Measurements from ENCODE around the gene CACNB4.

The CACNB4 gene

DNA sequence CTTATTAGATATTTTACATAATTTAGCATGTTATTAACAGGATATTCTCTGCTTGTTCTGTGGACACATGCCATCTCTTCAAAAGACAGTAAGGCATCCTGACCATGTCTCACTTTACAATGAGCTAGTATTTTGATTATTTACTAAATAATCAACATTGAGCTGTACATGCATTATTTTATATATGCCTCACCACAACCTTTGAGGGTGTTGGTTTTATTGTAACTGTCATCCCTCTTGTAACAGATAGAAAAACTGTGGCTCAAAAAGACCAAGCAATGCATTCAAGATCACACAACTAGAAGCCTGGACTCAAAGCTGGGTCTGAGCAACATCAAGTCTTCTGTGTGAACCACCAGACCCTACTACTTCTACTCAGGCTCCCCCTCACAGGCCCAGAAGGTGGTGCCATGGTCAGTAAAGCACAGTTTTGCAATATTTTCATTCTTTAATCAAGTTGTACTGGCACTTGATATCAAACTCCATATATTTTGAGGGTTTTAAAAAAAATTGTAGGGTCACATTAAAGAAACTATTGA is 165.5 kb downstream of the CACNB4 start:
- Histone ChIP-seq H3K4me3 (ENCODE audit: low read depth in 1 of 5, low read length in 5 of 5) (no peak overlapping the region), H3K4me1 (ENCODE audit: control insufficient read depth in 5 of 5, insufficient read depth in 5 of 5, low read length in 5 of 5) (peaks cover 0 to 13% (median 9%) of the 10 kb centered on the region in 5 donors), H3K9me3 (ENCODE audit: control insufficient read depth in 5 of 5, low read length in 5 of 5) (no peaks in the 10 kb centered on the region), H3K9ac (ENCODE audit: low read length in 5 of 5) (no peak overlapping the region), H3K36me3 (ENCODE audit: control insufficient read depth in 5 of 5, insufficient read depth in 5 of 5, low read length in 5 of 5) (no peaks in the 10 kb centered on the region), H3K27me3 (ENCODE audit: control insufficient read depth in 5 of 5, insufficient read depth in 4 of 5, low read length in 5 of 5) (no peaks in the 10 kb centered on the region), H3K27ac (ENCODE audit: low read depth, low read length) (no peak overlapping the region)

DNA sequence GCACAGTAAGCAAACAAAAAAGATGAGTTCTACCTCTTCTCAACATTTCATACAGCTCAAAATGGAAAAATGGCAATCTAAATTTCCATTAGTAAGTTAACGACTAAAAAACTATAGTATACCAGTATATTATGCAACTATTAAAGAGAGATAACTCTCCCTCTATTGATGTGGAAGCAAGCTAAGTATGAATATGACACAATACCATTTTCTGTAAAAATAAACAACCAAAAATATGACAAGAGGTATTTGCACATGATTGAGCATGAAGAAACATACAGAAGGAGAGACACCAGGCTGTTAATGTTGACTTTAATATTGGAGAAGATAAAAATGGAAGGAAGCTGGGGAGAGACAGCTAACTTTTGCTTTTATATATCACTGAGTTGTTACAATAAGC is 167.1 kb downstream of the CACNB4 start:
- no peak overlapping the region for H3K4me3 ChIP-seq (ENCODE audit: low read depth in 1 of 5, low read length in 5 of 5)
- peaks cover 0 to 13% (median 9%) of the 10 kb centered on the region in 5 donors for H3K4me1 ChIP-seq (ENCODE audit: control insufficient read depth in 5 of 5, insufficient read depth in 5 of 5, low read length in 5 of 5)
- H3K9me3 ChIP-seq (ENCODE audit: control insufficient read depth in 5 of 5, low read length in 5 of 5), result no peaks in the 10 kb centered on the region
- no peak overlapping the region for H3K9ac ChIP-seq (ENCODE audit: low read length in 5 of 5)
- H3K27me3 ChIP-seq (ENCODE audit: control insufficient read depth in 5 of 5, insufficient read depth in 4 of 5, low read length in 5 of 5), result no peaks in the 10 kb centered on the region
- H3K36me3 ChIP-seq (ENCODE audit: control insufficient read depth in 5 of 5, insufficient read depth in 5 of 5, low read length in 5 of 5), result no peaks in the 10 kb centered on the region
- H3K27ac ChIP-seq (ENCODE audit: low read depth, low read length), result no peak overlapping the region

DNA sequence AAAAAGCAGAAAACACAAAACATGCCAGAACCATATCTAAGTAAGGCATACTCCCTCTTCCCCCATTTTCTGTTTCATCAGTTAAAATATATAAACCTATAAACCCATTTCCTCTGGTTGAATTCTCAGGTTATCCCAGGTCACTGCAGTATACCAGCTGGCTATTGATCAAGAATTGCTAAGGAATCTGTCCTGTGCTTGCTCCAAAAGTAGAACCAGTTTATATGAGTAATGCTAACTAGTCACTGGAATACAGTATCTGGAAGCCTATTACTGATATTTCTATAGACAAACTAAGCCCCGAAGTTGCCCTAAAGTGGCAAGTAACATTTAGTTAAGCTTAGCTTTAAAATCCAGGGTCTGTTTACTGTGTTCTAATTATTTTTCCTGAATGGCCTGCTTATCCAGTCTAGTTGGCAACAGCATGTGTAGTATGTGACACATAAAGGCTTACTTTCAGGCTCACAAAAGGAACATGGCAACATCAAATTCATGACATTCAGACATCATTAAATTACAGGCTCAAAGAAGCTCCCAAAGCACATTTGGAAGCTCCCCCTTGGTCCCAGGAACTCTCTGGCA is 167.7 kb downstream of the CACNB4 start:
- H3K4me1 ChIP-seq (ENCODE audit: control insufficient read depth in 5 of 5, insufficient read depth in 5 of 5, low read length in 5 of 5), result peaks cover 0 to 12% (median 9%) of the 10 kb centered on the region in 5 donors
- no peak overlapping the region for H3K9ac ChIP-seq (ENCODE audit: low read length in 5 of 5)
- H3K9me3 ChIP-seq (ENCODE audit: control insufficient read depth in 5 of 5, low read length in 5 of 5), result no peaks in the 10 kb centered on the region
- H3K36me3 ChIP-seq (ENCODE audit: control insufficient read depth in 5 of 5, insufficient read depth in 5 of 5, low read length in 5 of 5), result no peaks in the 10 kb centered on the region
- no peak overlapping the region for H3K27ac ChIP-seq (ENCODE audit: low read depth, low read length)
- no peak overlapping the region for H3K4me3 ChIP-seq (ENCODE audit: low read depth in 1 of 5, low read length in 5 of 5)
- H3K27me3 ChIP-seq (ENCODE audit: control insufficient read depth in 5 of 5, insufficient read depth in 4 of 5, low read length in 5 of 5), result no peaks in the 10 kb centered on the region

DNA sequence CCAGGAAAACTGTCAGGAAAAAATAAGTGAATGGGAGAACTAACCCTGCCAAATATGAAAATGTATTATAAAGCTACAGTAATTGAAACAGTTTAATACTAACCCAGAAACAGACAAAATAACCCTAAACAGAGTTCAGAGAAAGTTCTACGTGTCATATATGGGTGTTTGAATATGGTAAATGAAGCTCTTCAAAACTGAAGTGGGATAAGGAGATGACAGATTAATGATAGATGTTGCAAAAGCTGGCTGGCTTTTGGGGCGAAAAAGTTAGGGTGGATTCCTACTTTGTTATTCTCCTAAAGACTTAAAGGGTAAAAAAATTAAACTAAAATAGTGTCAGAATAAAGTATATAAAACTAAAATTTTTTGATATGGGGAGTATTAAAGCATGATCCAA is 168.8 kb downstream of the CACNB4 start:
- Histone ChIP-seq H3K27ac (ENCODE audit: low read depth, low read length) (no peak overlapping the region), H3K4me3 (ENCODE audit: low read depth in 1 of 5, low read length in 5 of 5) (no peak overlapping the region), H3K27me3 (ENCODE audit: control insufficient read depth in 5 of 5, insufficient read depth in 4 of 5, low read length in 5 of 5) (no peaks in the 10 kb centered on the region), H3K4me1 (ENCODE audit: control insufficient read depth in 5 of 5, insufficient read depth in 5 of 5, low read length in 5 of 5) (peaks cover 0 to 12% (median 9%) of the 10 kb centered on the region in 5 donors), H3K9me3 (ENCODE audit: control insufficient read depth in 5 of 5, low read length in 5 of 5) (no peaks in the 10 kb centered on the region), H3K36me3 (ENCODE audit: control insufficient read depth in 5 of 5, insufficient read depth in 5 of 5, low read length in 5 of 5) (no peaks in the 10 kb centered on the region), H3K9ac (ENCODE audit: low read length in 5 of 5) (no peak overlapping the region)

DNA sequence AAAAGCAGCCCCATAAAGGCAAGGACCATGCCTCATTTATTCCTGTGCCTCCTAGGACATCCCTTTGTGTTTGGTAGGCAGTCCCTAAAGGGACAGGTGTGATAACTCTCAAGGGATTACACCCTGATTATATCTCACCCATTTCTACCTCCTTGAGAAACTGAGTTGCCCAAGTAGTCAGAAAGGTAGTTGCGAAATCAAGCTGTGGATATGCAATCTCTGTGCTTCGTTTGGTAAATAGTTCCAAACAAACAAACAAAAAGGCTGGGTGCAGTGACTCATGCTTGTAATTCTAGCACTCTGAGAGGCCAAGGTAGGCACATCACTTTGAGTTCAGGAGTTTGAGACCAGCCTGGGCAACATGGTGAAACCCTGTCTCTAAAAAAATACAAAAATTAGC is 170.5 kb downstream of the CACNB4 start:
- Histone ChIP-seq H3K36me3 (ENCODE audit: control insufficient read depth in 5 of 5, insufficient read depth in 5 of 5, low read length in 5 of 5) (no peaks in the 10 kb centered on the region), H3K9me3 (ENCODE audit: control insufficient read depth in 5 of 5, low read length in 5 of 5) (no peaks in the 10 kb centered on the region), H3K9ac (ENCODE audit: low read length in 5 of 5) (no peak overlapping the region), H3K4me3 (ENCODE audit: low read depth in 1 of 5, low read length in 5 of 5) (no peak overlapping the region), H3K27me3 (ENCODE audit: control insufficient read depth in 5 of 5, insufficient read depth in 4 of 5, low read length in 5 of 5) (no peaks in the 10 kb centered on the region), H3K4me1 (ENCODE audit: control insufficient read depth in 5 of 5, insufficient read depth in 5 of 5, low read length in 5 of 5) (peaks cover 0 to 16% (median 14%) of the 10 kb centered on the region in 5 donors), H3K27ac (ENCODE audit: low read depth, low read length) (no peak overlapping the region)

DNA sequence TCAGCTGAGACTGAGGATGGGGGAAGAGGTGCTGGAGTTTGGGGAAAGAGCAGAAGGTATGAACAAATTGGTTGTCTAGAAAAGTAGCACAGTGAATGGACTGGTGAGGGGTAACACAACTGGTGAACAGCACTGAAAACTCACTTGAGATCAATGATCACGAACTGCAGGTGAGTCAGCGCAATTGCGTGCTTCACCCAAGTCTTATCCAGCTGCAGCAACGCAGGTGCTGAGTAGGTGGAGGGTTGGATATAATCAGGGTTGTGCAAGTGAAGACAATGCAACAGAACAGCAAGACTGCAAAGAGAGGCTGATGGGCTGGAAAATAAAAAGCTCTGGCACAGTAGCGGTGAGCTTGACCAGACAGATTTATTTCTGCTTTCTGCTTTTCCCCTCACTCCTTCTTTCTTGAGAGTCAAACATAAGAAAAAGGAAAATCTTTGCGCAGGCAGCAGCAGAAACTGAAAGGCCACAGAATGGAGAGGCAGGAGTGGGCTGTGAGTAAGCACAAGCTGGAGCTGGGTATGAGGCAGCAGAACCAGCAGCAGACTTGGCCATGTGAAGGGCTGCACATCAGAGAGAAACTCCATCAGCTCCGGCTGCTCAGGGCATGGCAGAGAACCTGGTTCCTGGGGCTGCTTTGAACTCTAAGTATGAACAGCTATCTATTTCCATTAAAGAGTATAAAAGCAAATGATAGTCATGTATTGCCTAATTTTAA is 171.2 kb downstream of the CACNB4 start:
- Histone ChIP-seq H3K4me1 (ENCODE audit: control insufficient read depth in 5 of 5, insufficient read depth in 5 of 5, low read length in 5 of 5) (peaks cover 3 to 23% (median 21%) of the 10 kb centered on the region in 5 donors), H3K27me3 (ENCODE audit: control insufficient read depth in 5 of 5, insufficient read depth in 4 of 5, low read length in 5 of 5) (no peaks in the 10 kb centered on the region), H3K4me3 (ENCODE audit: low read depth in 1 of 5, low read length in 5 of 5) (no peak overlapping the region)

DNA sequence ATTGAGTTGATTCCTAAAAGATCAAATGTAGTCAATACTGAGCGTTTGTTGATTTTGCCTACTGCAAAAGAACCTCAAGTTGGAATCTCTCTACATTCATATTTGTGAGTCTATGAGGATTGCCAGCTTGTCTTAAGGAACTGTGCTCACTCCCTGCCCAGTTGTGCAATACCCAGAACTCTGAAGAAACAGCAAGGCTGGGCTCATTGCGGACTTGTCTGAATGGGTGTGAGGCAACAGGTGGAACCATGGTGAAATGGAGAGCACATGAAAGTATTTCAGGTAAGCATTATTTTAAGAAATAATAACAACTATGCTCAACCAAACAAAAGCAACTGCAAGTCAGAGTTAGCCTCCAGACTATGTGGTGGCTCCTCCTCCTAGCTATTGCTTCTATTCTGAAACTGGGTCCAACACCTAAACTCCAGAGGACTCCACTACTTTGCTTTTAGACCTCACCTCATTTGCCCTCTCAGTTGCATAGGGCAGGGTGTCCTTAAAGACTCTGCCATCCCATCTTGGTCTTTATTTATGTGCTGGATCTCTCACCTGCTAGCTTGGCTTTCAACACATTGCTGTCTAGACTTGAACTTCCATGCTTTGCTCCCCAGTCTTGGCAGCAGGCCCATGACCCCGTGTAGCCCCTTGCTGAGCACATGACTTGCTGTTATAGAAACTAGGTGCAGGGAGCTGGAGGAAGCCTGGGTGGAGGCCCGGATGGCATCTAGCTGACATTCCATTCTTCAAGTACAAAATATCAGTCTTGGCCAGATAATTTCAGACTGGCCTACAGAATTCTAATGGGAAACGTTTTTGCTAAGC is 175.8 kb downstream of the CACNB4 start:
- Histone ChIP-seq H3K27ac (ENCODE audit: low read depth, low read length) (no peak overlapping the region), H3K36me3 (ENCODE audit: control insufficient read depth in 5 of 5, insufficient read depth in 5 of 5, low read length in 5 of 5) (no peaks in the 10 kb centered on the region), H3K9me3 (ENCODE audit: control insufficient read depth in 5 of 5, low read length in 5 of 5) (no peaks in the 10 kb centered on the region), H3K9ac (ENCODE audit: low read length in 5 of 5) (no peak overlapping the region), H3K4me1 (ENCODE audit: control insufficient read depth in 5 of 5, insufficient read depth in 5 of 5, low read length in 5 of 5) (peaks cover 3 to 31% (median 21%) of the 10 kb centered on the region in 5 donors), H3K4me3 (ENCODE audit: low read depth in 1 of 5, low read length in 5 of 5) (peak overlapping the region in 1 of 5 donors; percentile 0), H3K27me3 (ENCODE audit: control insufficient read depth in 5 of 5, insufficient read depth in 4 of 5, low read length in 5 of 5) (no peaks in the 10 kb centered on the region)

More for the DNA sequence above, 171.2 kb downstream of the CACNB4 start:
- H3K9ac ChIP-seq (ENCODE audit: low read length in 5 of 5), result no peak overlapping the region
- H3K27ac ChIP-seq (ENCODE audit: low read depth, low read length), result no peak overlapping the region
- no peaks in the 10 kb centered on the region for H3K9me3 ChIP-seq (ENCODE audit: control insufficient read depth in 5 of 5, low read length in 5 of 5)
- no peaks in the 10 kb centered on the region for H3K36me3 ChIP-seq (ENCODE audit: control insufficient read depth in 5 of 5, insufficient read depth in 5 of 5, low read length in 5 of 5)

DNA sequence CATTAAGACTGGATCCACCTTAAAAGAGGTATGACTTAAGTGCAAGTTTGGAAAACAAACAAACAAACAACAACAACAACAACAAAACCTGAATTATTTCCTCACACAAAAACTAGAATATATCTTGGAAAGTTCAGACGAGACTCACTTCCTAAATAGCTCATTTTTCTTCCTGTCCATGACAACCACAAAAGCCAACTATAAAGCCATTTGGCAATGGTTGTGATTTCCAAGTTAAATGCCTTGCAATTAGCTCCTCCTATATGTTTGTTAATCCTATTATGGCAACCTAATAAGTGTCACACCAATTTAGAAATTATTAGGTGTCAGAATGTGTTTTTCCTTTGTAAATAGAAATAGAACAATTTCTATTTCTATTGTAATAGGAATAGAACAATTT is 179.1 kb downstream of the CACNB4 start:
- H3K27ac ChIP-seq (ENCODE audit: low read depth, low read length), result no peak overlapping the region
- H3K9me3 ChIP-seq (ENCODE audit: control insufficient read depth in 5 of 5, low read length in 5 of 5), result no peaks in the 10 kb centered on the region
- H3K9ac ChIP-seq (ENCODE audit: low read length in 5 of 5), result no peak overlapping the region
- H3K4me3 ChIP-seq (ENCODE audit: low read depth in 1 of 5, low read length in 5 of 5), result no peak overlapping the region
- H3K36me3 ChIP-seq (ENCODE audit: control insufficient read depth in 5 of 5, insufficient read depth in 5 of 5, low read length in 5 of 5), result no peaks in the 10 kb centered on the region
- peaks cover 6 to 47% (median 41%) of the 10 kb centered on the region in 5 donors for H3K4me1 ChIP-seq (ENCODE audit: control insufficient read depth in 5 of 5, insufficient read depth in 5 of 5, low read length in 5 of 5)
- H3K27me3 ChIP-seq (ENCODE audit: control insufficient read depth in 5 of 5, insufficient read depth in 4 of 5, low read length in 5 of 5), result no peaks in the 10 kb centered on the region

DNA sequence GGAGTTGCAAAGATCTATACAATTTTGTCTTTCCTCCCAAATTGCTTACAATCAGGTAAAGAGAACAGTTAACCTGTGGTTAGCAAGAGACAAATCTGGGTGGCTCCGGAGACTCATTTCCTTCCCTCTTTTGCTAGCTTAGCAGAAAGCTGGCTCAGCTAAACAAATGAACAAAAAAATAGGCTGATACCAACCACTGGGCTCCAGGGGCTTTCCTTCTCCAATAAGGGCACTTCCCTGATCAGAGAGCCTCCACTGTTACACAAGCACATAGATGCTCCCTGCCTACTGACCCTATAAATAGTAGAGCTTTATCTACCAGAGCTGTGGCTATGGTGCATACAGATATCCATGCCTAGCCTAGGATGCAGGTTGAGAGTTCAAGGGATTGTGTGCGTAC is 180.5 kb downstream of the CACNB4 start:
- Histone ChIP-seq H3K27ac (ENCODE audit: low read depth, low read length) (no peak overlapping the region), H3K36me3 (ENCODE audit: control insufficient read depth in 5 of 5, insufficient read depth in 5 of 5, low read length in 5 of 5) (no peaks in the 10 kb centered on the region), H3K4me3 (ENCODE audit: low read depth in 1 of 5, low read length in 5 of 5) (no peak overlapping the region), H3K9ac (ENCODE audit: low read length in 5 of 5) (no peak overlapping the region), H3K4me1 (ENCODE audit: control insufficient read depth in 5 of 5, insufficient read depth in 5 of 5, low read length in 5 of 5) (peaks cover 5 to 41% (median 38%) of the 10 kb centered on the region in 5 donors), H3K27me3 (ENCODE audit: control insufficient read depth in 5 of 5, insufficient read depth in 4 of 5, low read length in 5 of 5) (no peaks in the 10 kb centered on the region), H3K9me3 (ENCODE audit: control insufficient read depth in 5 of 5, low read length in 5 of 5) (no peaks in the 10 kb centered on the region)

DNA sequence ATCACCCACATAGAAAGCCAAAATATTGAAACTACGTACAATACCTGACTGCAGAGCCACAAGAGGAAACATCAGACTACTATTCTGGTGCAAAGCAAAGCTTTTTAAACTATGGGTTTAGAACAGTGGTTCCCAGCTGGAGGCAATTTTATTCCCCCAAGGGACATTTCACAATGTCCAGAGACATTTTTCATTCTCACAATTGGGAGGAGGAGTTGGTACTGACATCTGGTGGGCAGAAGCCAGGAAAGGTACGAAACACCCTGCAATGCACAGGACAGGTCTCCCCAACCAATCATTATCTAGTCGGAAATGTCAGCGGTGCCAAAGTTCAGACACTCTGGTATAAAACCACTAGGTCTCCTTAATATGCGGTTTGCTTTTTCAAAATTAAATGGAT is 182.2 kb downstream of the CACNB4 start:
- no peak overlapping the region for H3K27ac ChIP-seq (ENCODE audit: low read depth, low read length)
- H3K27me3 ChIP-seq (ENCODE audit: control insufficient read depth in 5 of 5, insufficient read depth in 4 of 5, low read length in 5 of 5), result no peaks in the 10 kb centered on the region
- H3K9ac ChIP-seq (ENCODE audit: low read length in 5 of 5), result no peak overlapping the region
- H3K4me1 ChIP-seq (ENCODE audit: control insufficient read depth in 5 of 5, insufficient read depth in 5 of 5, low read length in 5 of 5), result peaks cover 3 to 31% (median 27%) of the 10 kb centered on the region in 5 donors
- H3K4me3 ChIP-seq (ENCODE audit: low read depth in 1 of 5, low read length in 5 of 5), result no peak overlapping the region
- H3K36me3 ChIP-seq (ENCODE audit: control insufficient read depth in 5 of 5, insufficient read depth in 5 of 5, low read length in 5 of 5), result no peaks in the 10 kb centered on the region
- H3K9me3 ChIP-seq (ENCODE audit: control insufficient read depth in 5 of 5, low read length in 5 of 5), result no peaks in the 10 kb centered on the region

All from subcutaneous abdominal adipose tissue (tissue), 5 donors.